NCI-H345 (cell line): Measurements from ENCODE around the gene COPA.
"Not testable (repeated sequence)": the region's sequence is repeated elsewhere in the genome, so short reads cannot be mapped to it uniquely, and the experiment has no call there.

Experiments used
- DNase-seq: peaks from one replicate; lab custom pipeline; 2025; lab: John Stamatoyannopoulos, UW

Gene COPA

DNA sequence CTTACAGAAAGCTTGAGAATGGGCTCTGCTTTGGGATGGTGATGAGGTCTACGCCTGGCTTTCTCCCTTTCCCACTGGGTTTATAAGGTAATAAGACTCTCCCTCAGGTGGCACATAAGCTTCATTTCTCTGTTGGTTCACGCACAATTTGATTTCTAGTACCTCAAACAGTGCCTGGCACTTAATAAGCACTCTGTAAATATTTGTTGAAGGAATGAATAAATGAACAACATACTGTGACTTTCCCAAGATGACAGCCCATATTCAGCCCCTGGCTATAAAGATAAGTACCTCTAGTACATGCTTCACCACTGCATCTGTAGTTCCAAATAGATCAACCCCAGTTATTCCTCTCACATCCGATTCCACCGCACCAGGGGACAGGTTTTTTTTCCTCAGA is 17.8 kb downstream of the COPA start:
- peak; percentile 98 for DNase-seq

DNA sequence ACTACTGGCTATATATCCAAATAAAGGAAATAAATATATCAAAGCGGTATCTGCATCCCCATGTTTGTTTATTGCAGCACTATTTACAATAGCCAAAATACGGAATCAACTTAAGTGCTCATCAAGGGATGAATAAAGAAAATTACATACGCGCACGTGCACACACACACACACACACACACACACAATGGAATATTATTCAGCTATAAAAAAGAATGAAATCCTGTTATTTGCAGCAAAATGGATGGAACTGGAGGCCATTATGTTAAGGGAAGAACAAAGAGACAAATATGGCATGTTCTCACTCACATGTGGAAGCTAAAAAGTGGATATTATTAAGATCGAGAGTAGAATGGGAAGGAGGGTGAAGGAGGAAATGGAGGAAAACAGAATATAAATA is 20.2 kb downstream of the COPA start:
- DNase-seq: no peak

DNA sequence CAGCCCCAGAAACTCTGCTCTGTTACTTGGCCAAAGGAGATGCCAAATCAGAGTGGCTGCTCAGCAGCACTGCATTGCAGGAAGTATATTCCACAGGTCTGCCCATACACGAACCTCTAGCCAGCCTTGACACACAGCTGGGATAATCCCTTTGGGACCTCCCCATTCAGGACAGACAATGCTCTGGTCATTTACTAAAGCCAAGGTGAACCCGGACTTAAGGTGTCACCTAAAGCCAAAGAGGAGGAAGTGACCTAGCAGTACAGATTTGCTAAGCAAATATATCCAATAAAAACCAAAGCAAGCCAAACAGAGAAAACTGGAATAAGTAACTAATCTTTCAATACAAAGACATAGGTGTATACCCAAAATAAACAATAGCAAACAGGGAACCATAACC is 27.7 kb downstream of the COPA start:
- DNase-seq: no peak

DNA sequence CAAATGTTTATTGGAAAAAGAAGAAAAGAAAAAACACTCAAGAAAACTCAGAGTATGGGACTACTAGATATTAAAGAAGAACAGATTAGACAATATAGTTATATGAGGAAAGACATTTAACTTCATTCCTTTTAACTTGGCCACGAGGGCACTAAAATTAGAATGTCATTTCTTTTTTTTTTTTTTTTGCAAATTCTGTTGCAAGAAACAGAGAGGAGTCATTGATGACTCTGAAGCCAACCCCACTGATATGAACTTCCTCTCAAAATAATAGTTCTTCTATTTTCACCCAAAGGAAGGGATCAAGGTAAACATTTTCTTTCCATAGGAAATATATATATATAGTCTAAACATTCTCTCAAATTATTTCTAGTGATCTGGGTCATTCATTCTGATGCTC is 33.5 kb downstream of the COPA start:
- DNase-seq: no peak

DNA sequence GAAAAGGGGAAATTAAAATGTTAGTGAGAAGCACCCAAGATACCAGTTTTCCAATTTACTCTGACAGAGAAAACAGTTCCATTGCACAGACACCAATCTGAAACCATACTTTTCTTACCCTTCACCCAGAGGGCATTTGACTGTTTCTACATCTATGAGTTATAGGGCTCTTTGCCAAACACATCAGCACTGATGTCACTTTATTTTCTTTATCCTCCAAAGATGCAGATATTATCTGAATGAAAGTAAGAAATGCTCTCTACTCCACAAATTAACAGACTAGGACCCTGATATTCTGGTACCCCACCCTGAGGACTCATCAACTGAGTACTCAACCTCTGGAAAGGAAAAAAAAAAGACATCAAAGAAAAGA is 33.9 kb downstream of the COPA start:
- DNase-seq: no peak

DNA sequence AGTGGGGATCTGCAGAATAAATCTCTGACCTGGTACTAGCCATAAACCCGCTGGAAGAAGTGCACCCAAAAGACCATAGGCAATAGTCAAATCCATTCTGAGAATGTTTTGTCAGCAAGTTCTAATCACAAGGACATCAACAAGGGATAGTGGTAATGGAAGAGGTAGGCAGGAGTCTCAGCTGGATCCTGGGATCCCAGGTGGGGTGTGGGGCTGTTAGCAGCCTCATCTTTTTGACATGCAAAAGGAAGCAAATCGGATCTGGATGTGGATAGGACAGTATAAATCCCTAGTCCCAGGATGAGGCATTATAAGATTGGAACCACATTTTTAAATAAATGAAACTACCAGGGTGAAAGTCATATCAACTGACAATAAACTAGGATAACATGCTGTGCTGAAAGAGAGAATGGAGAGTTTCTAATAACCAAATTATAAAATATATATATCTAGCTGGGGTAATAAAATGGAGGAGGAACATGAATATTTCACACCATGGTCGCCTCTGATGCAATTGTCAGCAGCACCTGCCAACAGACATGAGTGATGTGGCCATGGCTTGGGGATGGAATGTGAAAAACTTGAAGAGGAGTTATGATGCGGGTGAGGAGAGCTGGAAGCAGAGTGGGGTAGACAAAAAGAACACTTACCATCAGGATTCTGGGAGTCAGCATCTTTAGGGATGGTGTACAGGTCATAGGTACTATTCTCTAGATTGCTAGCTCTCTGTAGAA is 34.4 kb downstream of the COPA start:
- no peak for DNase-seq

DNA sequence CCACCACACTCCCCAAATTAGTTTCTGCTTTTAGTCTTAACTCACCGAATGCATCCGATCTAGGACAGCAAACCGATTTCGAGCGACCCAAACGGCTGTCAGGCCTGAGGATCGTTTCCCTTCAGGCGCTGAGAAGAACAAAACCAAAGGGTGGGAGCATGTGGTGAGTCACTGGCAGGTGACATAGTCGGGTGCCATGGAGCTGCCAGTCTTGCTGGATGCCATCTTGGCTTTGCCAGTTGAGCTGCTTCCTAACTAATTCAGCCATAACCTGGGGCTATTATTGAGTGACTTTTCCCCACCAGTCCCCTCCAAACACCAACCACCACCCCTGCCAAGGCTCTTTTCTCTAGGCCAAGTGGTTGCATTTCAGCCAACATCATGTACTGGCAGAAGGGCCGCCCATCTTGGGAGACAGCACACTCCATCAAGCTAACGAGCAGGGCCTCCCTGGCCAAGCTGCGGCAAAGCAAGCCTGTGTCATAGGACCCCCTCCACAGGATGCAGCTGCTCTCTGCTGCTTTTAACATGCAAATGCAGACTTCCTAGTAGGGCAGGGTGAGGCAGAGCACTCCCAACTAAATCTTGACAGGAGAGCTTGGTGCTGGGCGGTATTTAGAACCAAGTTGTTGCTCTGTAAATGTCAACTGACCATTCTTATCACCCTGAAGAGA is 35.8 kb downstream of the COPA start:
- DNase-seq: no peak

- no peak for DNase-seq
These were observed 42.9 kb downstream of the COPA start for GRCh38 chr1:160300173-160300572.

- DNase-seq: no peak
These were observed 47.0 kb downstream of the COPA start for GRCh38 chr1:160296036-160296435.

- DNase-seq: no peak
These were observed 49.8 kb downstream of the COPA start for GRCh38 chr1:160293020-160293968.

GRCh38 chr1:160291248-160292220 is 51.5 kb downstream of the COPA start:
- DNase-seq: peak; percentile 51

- not testable (repeated sequence) for DNase-seq
These were observed 55.3 kb downstream of the COPA start for GRCh38 chr1:160287769-160288168.

DNA sequence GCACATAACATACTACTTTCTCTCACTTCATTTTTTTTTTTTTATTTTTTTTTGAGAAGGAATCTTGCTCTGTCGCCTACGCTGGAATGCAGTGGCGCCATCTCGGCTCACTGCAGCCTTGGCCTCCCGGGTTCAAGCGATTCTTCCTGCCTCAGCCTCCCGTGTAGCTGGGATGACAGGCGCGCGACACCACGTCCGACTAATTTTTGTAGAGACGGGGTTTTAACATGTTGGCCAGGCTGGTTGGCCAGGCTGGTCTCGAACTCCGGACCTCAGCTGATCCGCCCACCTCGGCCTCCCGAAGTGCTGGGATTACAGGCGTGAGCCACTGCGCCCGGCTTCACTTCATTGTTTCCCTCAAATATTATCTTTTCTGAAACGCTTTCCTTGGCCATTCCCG is 57.5 kb downstream of the COPA start:
- no peak for DNase-seq

DNA sequence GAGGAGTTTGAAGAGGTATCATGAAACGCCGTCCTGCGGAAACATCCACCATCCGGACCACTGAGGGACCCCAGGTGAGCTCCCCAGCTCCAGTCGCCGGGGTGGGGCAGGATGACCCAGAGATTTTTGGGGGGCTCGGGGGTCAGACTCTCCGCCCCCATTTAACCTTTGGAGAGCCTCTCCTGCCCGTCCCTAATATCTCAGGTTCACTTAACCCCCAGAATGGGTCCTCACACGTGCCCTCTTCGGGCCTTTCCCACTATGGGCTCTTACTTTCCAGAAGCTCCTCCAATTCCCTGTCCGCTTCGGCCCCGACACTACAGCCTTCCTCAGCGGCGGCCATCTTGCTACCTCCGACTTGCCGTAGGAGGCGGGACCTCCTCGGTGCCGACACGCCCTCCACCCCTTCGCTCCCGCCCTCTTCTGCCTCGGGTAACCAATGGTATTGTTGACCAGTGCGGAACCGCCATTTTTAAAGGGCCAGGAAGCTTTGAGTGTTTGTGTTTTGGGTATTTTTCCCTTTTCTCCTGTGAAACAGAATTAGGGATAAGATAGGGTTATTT is 58.2 kb downstream of the COPA start, which contains the start of gene PEX19:
Gene PEX19, minus strand, starts transcription at position 352 of the 563 bp plus-strand sequence. Its CDS starts 9 bp downstream, at position 343.
- DNase-seq: peak; percentile 89

DNA sequence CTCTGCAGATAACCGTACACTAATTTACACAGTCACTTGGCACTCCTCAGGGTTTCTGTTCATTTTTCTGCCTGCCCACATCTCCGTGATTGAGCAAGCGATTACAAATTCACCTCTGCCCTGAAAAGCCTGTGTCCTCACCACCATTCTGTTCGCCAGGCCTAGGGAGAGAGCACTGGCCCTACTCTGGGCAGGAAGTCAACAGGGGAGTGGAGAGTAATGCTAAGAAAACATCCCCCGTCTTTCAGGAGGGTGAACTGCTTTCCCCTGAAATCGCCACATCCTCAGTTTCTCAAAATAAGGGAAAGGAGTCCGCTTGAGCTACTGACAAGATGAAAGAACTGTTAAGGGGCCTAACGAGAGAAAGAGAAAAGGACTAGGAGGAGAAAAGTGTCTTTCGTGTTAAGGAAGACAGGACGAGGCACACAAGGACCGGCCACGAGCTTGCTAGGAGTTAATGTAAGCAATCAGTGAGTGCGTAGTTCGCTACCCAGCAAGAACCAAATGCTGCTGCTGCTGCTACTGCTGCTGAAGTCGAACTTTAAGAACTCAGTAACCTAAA is 58.7 kb downstream of the COPA start:
- no peak for DNase-seq

GRCh38 chr1:160282807-160283206 is 60.2 kb downstream of the COPA start:
- DNase-seq: no peak

DNA sequence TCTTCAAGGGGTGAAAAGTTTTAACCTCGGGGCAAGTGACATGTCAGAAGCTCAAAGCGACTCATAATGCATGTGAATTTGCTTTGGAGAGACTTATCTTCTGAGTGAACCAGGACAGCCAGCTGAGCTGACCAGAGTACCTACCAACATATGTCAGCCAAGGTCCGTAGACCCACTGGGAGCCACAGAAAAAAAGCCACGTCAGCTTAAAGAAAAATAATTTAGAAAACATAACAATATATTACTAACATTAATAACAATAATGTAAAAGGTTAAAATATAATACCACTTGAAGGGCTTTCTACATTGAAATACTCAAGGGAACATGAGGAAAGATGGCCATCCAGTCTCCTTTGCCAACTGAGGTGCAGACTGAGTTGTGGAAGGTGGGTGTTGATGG is 65.1 kb downstream of the COPA start:
- DNase-seq: no peak

GRCh38 chr1:160277330-160277729 is 65.7 kb downstream of the COPA start:
- DNase-seq: no peak

GRCh38 chr1:160271025-160271424 is 72.0 kb downstream of the COPA start:
- no peak for DNase-seq

GRCh38 chr1:160267284-160267991 is 75.6 kb downstream of the COPA start:
- no peak for DNase-seq
